Measurements from ENCODE around the gene ARHGEF28.

ARHGEF28 gene

DNA sequence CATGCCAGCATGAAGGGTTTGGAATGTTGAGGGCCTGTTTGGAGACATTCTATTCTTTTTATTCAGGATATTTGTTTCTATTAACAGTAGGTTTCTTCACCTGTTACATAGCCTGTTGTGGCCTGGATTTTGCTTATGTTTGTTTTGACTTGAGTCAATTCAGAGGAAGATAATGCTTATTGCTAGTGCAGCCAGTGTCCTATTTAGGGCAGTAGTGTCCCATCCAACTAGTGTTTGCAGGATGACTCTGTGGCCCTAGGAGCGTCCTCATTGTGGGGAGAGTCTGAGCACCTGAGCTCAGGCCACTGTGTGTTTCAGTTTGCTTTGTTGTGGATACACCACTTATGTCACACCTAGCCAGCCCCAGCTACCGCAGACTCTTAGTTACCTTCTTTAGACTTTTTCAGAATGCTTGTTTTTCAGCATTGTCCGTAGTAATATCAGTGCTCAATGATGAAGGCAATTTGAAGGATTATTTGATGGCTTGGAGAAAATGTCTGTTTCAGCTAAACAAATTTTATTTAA, 90.3 kb downstream of the ARHGEF28 start:
- Histone ChIP-seq H4K20me1 (ENCODE audit: insufficient read depth, low read length, poor library complexity, severe bottlenecking) (no peaks in the 10 kb centered on the region), H3K9me2 (replicated peaks; ENCODE audit: low read depth, low read length) (no peaks in the 10 kb centered on the region), H3K79me2 (ENCODE audit: insufficient read depth, low read length) (no peaks in the 10 kb centered on the region), H2AFZ (ENCODE audit: low read length) (no peak overlapping the region), H3K4me3 (ENCODE audit: low read length, poor library complexity, severe bottlenecking) (no peak overlapping the region), H3K4me1 (ENCODE audit: insufficient read depth, low read length, poor library complexity, severe bottlenecking) (no peaks in the 10 kb centered on the region), H3K9ac (ENCODE audit: low read depth, low read length, poor library complexity, severe bottlenecking) (no peak overlapping the region), H3K36me3 (ENCODE audit: insufficient read depth, low read length) (no peaks in the 10 kb centered on the region), H3K9me3 (ENCODE audit: insufficient read depth, low read depth, low read length) (no peaks in the 10 kb centered on the region), H3K27me3 (ENCODE audit: insufficient read depth, low read length, poor library complexity, severe bottlenecking) (no peaks in the 10 kb centered on the region), H3K4me2 (ENCODE audit: low read depth, low read length, poor library complexity, severe bottlenecking) (no peak overlapping the region), H3F3A (ENCODE audit: low read depth) (no peaks in the 10 kb centered on the region)
- TF ChIP-seq EZH2phosphoT487 (IDR thresholded peaks at IDR 0.05; ENCODE audit: borderline replicate concordance) = no peak
- TF ChIP-seq, protein P1, sequence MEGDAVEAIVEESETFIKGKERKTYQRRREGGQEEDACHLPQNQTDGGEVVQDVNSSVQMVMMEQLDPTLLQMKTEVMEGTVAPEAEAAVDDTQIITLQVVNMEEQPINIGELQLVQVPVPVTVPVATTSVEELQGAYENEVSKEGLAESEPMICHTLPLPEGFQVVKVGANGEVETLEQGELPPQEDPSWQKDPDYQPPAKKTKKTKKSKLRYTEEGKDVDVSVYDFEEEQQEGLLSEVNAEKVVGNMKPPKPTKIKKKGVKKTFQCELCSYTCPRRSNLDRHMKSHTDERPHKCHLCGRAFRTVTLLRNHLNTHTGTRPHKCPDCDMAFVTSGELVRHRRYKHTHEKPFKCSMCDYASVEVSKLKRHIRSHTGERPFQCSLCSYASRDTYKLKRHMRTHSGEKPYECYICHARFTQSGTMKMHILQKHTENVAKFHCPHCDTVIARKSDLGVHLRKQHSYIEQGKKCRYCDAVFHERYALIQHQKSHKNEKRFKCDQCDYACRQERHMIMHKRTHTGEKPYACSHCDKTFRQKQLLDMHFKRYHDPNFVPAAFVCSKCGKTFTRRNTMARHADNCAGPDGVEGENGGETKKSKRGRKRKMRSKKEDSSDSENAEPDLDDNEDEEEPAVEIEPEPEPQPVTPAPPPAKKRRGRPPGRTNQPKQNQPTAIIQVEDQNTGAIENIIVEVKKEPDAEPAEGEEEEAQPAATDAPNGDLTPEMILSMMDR (conservative IDR thresholded peaks at IDR 0.05; ENCODE audit: low read length) = no peak

- Histone ChIP-seq H4K20me1 (ENCODE audit: insufficient read depth, low read length, poor library complexity, severe bottlenecking) (no peaks in the 10 kb centered on the region), H3K9ac (ENCODE audit: low read depth, low read length, poor library complexity, severe bottlenecking) (no peak overlapping the region), H3K4me3 (ENCODE audit: low read length, poor library complexity, severe bottlenecking) (no peak overlapping the region), H3K27me3 (ENCODE audit: insufficient read depth, low read length, poor library complexity, severe bottlenecking) (no peaks in the 10 kb centered on the region), H2AFZ (ENCODE audit: low read length) (no peak overlapping the region), H3K36me3 (ENCODE audit: insufficient read depth, low read length) (no peaks in the 10 kb centered on the region), H3K4me1 (ENCODE audit: insufficient read depth, low read length, poor library complexity, severe bottlenecking) (no peaks in the 10 kb centered on the region), H3K4me2 (ENCODE audit: low read depth, low read length, poor library complexity, severe bottlenecking) (no peak overlapping the region), H3K79me2 (ENCODE audit: insufficient read depth, low read length) (no peaks in the 10 kb centered on the region), H3K9me3 (ENCODE audit: insufficient read depth, low read depth, low read length) (no peaks in the 10 kb centered on the region), H3F3A (ENCODE audit: low read depth) (no peaks in the 10 kb centered on the region), H3K9me2 (replicated peaks; ENCODE audit: low read depth, low read length) (no peaks in the 10 kb centered on the region)
- TF ChIP-seq, protein P1 (conservative IDR thresholded peaks at IDR 0.05; ENCODE audit: low read length) = no peak
- TF ChIP-seq EZH2phosphoT487 (IDR thresholded peaks at IDR 0.05; ENCODE audit: borderline replicate concordance) = no peak
These were observed 92.8 kb downstream of the ARHGEF28 start for GRCh38 chr5:73718762-73719161.

- Histone ChIP-seq H3K27me3 (ENCODE audit: insufficient read depth, low read length, poor library complexity, severe bottlenecking) (no peaks in the 10 kb centered on the region), H3F3A (ENCODE audit: low read depth) (no peaks in the 10 kb centered on the region), H3K4me3 (ENCODE audit: low read length, poor library complexity, severe bottlenecking) (no peak overlapping the region), H2AFZ (ENCODE audit: low read length) (no peak overlapping the region), H3K4me2 (ENCODE audit: low read depth, low read length, poor library complexity, severe bottlenecking) (no peak overlapping the region), H3K9me2 (replicated peaks; ENCODE audit: low read depth, low read length) (no peaks in the 10 kb centered on the region), H3K4me1 (ENCODE audit: insufficient read depth, low read length, poor library complexity, severe bottlenecking) (no peaks in the 10 kb centered on the region), H3K79me2 (ENCODE audit: insufficient read depth, low read length) (no peaks in the 10 kb centered on the region), H3K36me3 (ENCODE audit: insufficient read depth, low read length) (no peaks in the 10 kb centered on the region), H4K20me1 (ENCODE audit: insufficient read depth, low read length, poor library complexity, severe bottlenecking) (no peaks in the 10 kb centered on the region), H3K9me3 (ENCODE audit: insufficient read depth, low read depth, low read length) (no peaks in the 10 kb centered on the region), H3K9ac (ENCODE audit: low read depth, low read length, poor library complexity, severe bottlenecking) (no peak overlapping the region)
- TF ChIP-seq, protein P1 (conservative IDR thresholded peaks at IDR 0.05; ENCODE audit: low read length) = no peak
- no peak for TF ChIP-seq EZH2phosphoT487 (IDR thresholded peaks at IDR 0.05; ENCODE audit: borderline replicate concordance)
These were observed 93.6 kb downstream of the ARHGEF28 start for GRCh38 chr5:73719632-73720031.

Data from Loucy (cell line).